Stomach (tissue), 4 donors: Measurements from ENCODE around the gene LILRA6.

ENCODE experiments used
- CTCF ChIP-seq, 7 experiments: fragments of 450-650 bp in 4 of 7; fragments of 200-600 bp in 3 of 7; sonication (generic) in 3 of 7; IDR thresholded peaks; one replicate each; pipeline ENCODE4 v1.5.1; 2016 to 2019; ENCODE audit warnings: antibody characterized with exemption in 7 of 7, control low read depth in 2 of 7, mild to moderate bottlenecking in 1 of 7
- POLR2A ChIP-seq, 4 donors: fragments of 450-650 bp; IDR thresholded peaks; one replicate each; pipeline ENCODE4 v1.6.1; 2016; ENCODE audit warnings: antibody characterized with exemption in 4 of 4, control low read depth in 2 of 4, mild to moderate bottlenecking in 1 of 4, moderate library complexity in 1 of 4

DNA sequence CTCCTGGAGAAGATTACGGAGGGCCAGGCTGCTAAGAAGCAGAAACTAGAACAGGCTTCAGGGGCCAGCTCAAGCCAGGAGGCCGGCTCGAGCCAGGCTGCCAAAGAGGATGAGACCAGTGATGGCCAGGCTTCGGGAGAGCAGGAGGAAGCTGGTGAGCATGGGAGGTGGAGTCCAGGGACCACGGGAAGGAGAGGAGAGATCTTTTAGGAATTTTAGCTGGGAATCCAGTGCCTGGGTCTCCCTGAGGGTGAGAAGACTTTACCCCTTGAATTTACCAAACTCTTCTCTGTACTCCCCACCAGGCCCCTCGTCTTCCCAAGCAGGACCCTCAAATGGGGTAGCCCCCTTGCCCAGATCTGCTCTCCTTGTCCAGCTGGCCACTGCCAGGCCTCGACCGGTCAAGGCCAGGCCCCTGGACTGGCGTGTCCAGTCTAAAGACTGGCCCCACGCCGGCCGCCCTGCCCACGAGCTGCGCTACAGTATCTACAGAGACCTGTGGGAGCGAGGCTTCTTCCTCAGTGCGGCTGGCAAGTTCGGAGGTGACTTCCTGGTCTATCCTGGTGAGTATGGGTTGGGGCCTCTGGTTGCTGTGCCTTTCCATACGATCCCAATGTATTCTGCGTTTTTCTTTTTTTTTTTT, 50.7 kb downstream of the LILRA6 start:
- TF ChIP-seq CTCF (IDR thresholded peaks at IDR 0.05), result no peak
- TF ChIP-seq POLR2A (IDR thresholded peaks at IDR 0.05), result no peak
